GM23338 (cell line): Measurements from ENCODE around the gene ESRRB.

Experiments used
- EZH2 ChIP-seq: fragments of 200-600 bp; sonication (generic); IDR thresholded peaks from one replicate; pipeline ENCODE4 v1.8.0; 2017; ENCODE audit warnings: antibody characterized with exemption, mild to moderate bottlenecking, low read depth; ENCODE audit not compliant: unreplicated experiment
- TF ChIP-seq, protein P1 (sequence below), 2 experiments: fragments of 200-600 bp in 1 of 2; sonication (generic) in 1 of 2; conservative IDR thresholded peaks; 2 replicates each; pipeline versions ENCODE4 v1.5.1 to v1.6.1; 2016 to 2017; ENCODE audit warnings: antibody characterized with exemption in 2 of 2, low read depth in 2 of 2, mild to moderate bottlenecking in 2 of 2, moderate library complexity in 1 of 2

- TF ChIP-seq, protein P1, sequence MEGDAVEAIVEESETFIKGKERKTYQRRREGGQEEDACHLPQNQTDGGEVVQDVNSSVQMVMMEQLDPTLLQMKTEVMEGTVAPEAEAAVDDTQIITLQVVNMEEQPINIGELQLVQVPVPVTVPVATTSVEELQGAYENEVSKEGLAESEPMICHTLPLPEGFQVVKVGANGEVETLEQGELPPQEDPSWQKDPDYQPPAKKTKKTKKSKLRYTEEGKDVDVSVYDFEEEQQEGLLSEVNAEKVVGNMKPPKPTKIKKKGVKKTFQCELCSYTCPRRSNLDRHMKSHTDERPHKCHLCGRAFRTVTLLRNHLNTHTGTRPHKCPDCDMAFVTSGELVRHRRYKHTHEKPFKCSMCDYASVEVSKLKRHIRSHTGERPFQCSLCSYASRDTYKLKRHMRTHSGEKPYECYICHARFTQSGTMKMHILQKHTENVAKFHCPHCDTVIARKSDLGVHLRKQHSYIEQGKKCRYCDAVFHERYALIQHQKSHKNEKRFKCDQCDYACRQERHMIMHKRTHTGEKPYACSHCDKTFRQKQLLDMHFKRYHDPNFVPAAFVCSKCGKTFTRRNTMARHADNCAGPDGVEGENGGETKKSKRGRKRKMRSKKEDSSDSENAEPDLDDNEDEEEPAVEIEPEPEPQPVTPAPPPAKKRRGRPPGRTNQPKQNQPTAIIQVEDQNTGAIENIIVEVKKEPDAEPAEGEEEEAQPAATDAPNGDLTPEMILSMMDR (conservative IDR thresholded peaks at IDR 0.05; ENCODE audit: low read depth in 2 of 2) = no peak
- no peak for TF ChIP-seq EZH2
Observed at GRCh38 chr14:76489667-76490066, 113.7 kb downstream of the ESRRB start.
